ENCODE results near the gene RPL3.

DNA sequence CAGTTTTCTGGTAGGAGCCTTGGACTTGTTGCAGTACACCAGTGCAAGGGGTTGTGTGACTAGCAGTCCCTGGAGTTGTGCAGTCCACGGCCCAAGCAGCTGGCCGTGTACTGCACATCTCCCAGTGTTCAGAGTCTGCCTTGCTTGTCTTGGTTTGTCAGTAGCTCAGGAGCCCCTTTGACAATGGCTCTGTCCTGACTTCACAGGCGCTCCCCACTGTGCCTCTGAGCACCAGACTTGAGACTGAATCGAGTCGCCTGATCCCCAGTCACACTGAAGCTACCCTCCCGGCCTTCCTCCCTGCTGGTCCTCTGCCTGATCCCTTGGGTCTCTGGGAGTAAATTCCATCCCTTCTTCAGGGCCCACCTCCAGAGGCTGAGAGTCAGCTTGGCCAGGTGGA, 49.8 kb upstream of the RPL3 start:
- TF ChIP-seq, protein P1, sequence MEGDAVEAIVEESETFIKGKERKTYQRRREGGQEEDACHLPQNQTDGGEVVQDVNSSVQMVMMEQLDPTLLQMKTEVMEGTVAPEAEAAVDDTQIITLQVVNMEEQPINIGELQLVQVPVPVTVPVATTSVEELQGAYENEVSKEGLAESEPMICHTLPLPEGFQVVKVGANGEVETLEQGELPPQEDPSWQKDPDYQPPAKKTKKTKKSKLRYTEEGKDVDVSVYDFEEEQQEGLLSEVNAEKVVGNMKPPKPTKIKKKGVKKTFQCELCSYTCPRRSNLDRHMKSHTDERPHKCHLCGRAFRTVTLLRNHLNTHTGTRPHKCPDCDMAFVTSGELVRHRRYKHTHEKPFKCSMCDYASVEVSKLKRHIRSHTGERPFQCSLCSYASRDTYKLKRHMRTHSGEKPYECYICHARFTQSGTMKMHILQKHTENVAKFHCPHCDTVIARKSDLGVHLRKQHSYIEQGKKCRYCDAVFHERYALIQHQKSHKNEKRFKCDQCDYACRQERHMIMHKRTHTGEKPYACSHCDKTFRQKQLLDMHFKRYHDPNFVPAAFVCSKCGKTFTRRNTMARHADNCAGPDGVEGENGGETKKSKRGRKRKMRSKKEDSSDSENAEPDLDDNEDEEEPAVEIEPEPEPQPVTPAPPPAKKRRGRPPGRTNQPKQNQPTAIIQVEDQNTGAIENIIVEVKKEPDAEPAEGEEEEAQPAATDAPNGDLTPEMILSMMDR (IDR thresholded peaks at IDR 0.05; ENCODE audit: low read length) = no peak
- no peak for TF ChIP-seq EZH2 (IDR thresholded peaks at IDR 0.05; ENCODE audit: borderline replicate concordance, low read length)

All from OCI-LY1 (cell line).